Ovary (tissue), 3 donors: Measurements from ENCODE around the gene PDE4D.

Experiments
- CTCF ChIP-seq, 3 donors: fragments of 450-650 bp in 2 of 3; fragments of 200-600 bp in 1 of 3; IDR thresholded peaks; one replicate each; pipeline versions ENCODE4 v1.5.1 to v1.8.0; 2016 to 2022; ENCODE audit warnings: antibody characterized with exemption in 3 of 3, mild to moderate bottlenecking in 1 of 3
- POLR2A ChIP-seq: fragments of 450-650 bp; IDR thresholded peaks from one replicate; pipeline ENCODE4 v1.6.1; 2017; ENCODE audit warnings: antibody characterized with exemption, mild to moderate bottlenecking, moderate library complexity
- donor health status: DM: no; HTN: no; CAD: no.

- TF ChIP-seq CTCF (IDR thresholded peaks at IDR 0.05) (no peak), POLR2A (no peak)
These were observed 1.4 kb downstream of the PDE4D start for GRCh38 chr5:59891962-59892643.
